Activated B cell treated with CpG ODN at 0.5 μM for 24 hours (primary cell): Measurements from ENCODE around the gene ASB4. TPM values are rescaled to one million over a fixed set of nuclear protein-coding genes. Genes with fewer than 3 reads are reported as not detected.

Source experiments
- ATAC-seq: fragments of 200-7000 bp; cut with Tn5 transposase; one replicate; pipeline ENCODE4 v1.10.0; 2021; ENCODE audit warnings: low read depth, mild to moderate bottlenecking, moderate library complexity
- CTCF ChIA-PET: fragments of 350-600 bp; sonication (Branson Sonifier 250); formaldehyde crosslinking; loops from one replicate; lab custom pipeline; 2021; ENCODE audit warnings: antibody characterized with exemption; lab: Charles Lee
- POLR2A ChIA-PET: fragments of 350-600 bp; sonication (Branson Sonifier 250); formaldehyde crosslinking; loops from one replicate; lab custom pipeline; 2021; ENCODE audit warnings: antibody characterized with exemption; lab: Charles Lee
- DNase-seq: peaks from one replicate; pipeline ENCODE4 v3.0.0; 2022
- H3K27ac Mint-ChIP-seq: one replicate; pipeline ENCODE4 v1.8.0; 2020; ENCODE audit warnings: mixed read lengths
- H3K27me3 Mint-ChIP-seq: one replicate; pipeline ENCODE4 v1.8.0; 2021; ENCODE audit warnings: mixed read lengths
- H3K36me3 Mint-ChIP-seq: one replicate; pipeline ENCODE4 v1.8.0; 2021; ENCODE audit warnings: low read depth, mixed read lengths
- H3K4me1 Mint-ChIP-seq: one replicate; pipeline ENCODE4 v1.8.0; 2021; ENCODE audit warnings: mixed read lengths
- H3K4me3 Mint-ChIP-seq: one replicate; pipeline ENCODE4 v1.8.0; 2020; ENCODE audit warnings: mild to moderate bottlenecking, mixed read lengths
- H3K9me3 Mint-ChIP-seq: one replicate; pipeline ENCODE4 v1.8.0; 2020; ENCODE audit warnings: mixed read lengths
- intact Hi-C: fragments of 100-400 bp; cut with micrococcal nuclease; formaldehyde crosslinking; loops from one replicate; pipeline ENCODE4 v1.15.1; 2024
- total RNA-seq: library from RNA; stranded (reverse); gene quantifications from 2 replicates; pipeline ENCODE4 v1.2.3, GENCODE V29; 2022
- TF ChIP-seq, protein P1 (sequence below): fragments of 200-600 bp; IDR thresholded peaks from one replicate; pipeline ENCODE4 v1.8.0; 2022; ENCODE audit warnings: antibody characterized with exemption, mild to moderate bottlenecking

ASB4 gene, protein sequence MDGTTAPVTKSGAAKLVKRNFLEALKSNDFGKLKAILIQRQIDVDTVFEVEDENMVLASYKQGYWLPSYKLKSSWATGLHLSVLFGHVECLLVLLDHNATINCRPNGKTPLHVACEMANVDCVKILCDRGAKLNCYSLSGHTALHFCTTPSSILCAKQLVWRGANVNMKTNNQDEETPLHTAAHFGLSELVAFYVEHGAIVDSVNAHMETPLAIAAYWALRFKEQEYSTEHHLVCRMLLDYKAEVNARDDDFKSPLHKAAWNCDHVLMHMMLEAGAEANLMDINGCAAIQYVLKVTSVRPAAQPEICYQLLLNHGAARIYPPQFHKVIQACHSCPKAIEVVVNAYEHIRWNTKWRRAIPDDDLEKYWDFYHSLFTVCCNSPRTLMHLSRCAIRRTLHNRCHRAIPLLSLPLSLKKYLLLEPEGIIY
- total RNA-seq: not detected in 2 replicates

DNA sequence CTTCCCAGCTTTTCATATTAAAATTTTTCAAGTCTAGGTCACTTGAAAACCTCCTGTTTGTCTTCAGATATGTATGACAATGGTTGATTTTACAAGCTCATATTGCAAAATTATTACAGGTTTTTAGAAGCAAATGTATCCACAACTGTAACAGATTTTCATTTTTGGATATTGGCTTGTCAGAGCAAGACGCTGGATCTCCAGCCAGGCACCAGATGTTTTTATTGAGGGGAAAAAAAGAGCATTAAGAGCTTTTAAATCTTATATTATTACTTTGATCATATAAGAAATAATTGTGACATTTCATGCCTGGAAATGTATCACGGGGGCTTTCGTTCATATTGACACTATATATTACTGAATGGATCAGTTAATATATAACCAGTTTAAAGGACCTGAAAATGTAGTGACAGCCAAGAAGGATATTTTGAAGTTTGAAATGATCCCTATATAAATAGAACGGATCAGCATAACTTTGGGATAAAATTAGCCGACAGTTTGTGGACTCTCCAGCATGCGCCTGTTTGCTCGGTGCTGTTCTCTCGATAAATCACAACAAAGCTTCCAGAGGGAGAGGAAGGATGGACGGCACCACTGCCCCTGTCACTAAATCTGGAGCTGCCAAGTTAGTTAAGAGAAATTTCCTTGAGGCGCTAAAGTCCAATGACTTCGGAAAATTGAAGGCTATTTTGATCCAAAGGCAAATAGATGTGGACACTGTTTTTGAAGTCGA is at the start of gene ASB4:
Gene ASB4, plus strand, starts transcription at position 553 of the 733 bp plus-strand sequence. Its CDS starts 29 bp downstream, at position 582.
- intact Hi-C loops: no loop called here
- POLR2A ChIA-PET: no interaction called here

DNA sequence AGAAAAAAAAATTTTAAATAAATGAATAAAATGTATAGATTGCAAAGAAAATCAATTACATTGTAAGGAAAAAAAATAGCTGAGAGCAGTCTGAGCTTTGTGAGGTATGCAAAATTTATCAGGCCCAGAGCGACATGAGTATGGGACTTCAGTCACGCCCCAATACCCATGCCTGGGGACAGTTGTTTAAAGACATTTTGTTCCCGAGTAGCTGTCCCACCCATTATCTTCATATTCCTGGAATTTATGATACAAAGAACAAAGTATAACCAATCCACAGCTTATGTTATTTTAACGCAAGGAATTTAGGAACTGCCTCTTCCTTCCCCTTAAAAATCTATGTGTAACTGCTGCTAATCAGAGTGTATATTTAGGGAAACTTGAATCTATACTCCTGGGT is 49.3 kb upstream of the ASB4 start:
- ChIA-PET POLR2A (no interaction called here), CTCF (no interaction called here)
- peaks cover 4% of the 10 kb centered on the region for H3K27me3 Mint-ChIP-seq
- H3K27ac Mint-ChIP-seq: no peak overlapping the region
- peaks cover 20% of the 10 kb centered on the region for H3K4me1 Mint-ChIP-seq
- no peak overlapping the region for H3K4me3 Mint-ChIP-seq
- TF ChIP-seq, protein P1, sequence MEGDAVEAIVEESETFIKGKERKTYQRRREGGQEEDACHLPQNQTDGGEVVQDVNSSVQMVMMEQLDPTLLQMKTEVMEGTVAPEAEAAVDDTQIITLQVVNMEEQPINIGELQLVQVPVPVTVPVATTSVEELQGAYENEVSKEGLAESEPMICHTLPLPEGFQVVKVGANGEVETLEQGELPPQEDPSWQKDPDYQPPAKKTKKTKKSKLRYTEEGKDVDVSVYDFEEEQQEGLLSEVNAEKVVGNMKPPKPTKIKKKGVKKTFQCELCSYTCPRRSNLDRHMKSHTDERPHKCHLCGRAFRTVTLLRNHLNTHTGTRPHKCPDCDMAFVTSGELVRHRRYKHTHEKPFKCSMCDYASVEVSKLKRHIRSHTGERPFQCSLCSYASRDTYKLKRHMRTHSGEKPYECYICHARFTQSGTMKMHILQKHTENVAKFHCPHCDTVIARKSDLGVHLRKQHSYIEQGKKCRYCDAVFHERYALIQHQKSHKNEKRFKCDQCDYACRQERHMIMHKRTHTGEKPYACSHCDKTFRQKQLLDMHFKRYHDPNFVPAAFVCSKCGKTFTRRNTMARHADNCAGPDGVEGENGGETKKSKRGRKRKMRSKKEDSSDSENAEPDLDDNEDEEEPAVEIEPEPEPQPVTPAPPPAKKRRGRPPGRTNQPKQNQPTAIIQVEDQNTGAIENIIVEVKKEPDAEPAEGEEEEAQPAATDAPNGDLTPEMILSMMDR: no peak
- ATAC-seq (no peak), DNase-seq (no peak)
- H3K36me3 Mint-ChIP-seq: no peaks in the 10 kb centered on the region
- no peaks in the 10 kb centered on the region for H3K9me3 Mint-ChIP-seq
- intact Hi-C loops: loop anchor here (10.0 kb wide), 1 partner anchor 922 kb away; no protein-coding TSS in a partner anchor

More for the DNA sequence above, at the start of gene ASB4:
- Mint-ChIP-seq H3K36me3 (no peaks in the 10 kb centered on the region), H3K27ac (no peak within 1 kb of the TSS), H3K9me3 (no peaks in the 10 kb centered on the region), H3K4me3 (no peak within 1 kb of the TSS), H3K27me3 (peaks cover 2% of the 10 kb centered on the region), H3K4me1 (no peaks in the 10 kb centered on the region)
- CTCF ChIA-PET: interaction anchor here (1.0 to 1.5 kb wide), 2 partner anchors 9 to 11 kb away, joined by 3 to 5 read pairs; no protein-coding TSS in a partner anchor
- ATAC-seq (no peak), DNase-seq (no peak)
- TF ChIP-seq, protein P1: no peak

DNA sequence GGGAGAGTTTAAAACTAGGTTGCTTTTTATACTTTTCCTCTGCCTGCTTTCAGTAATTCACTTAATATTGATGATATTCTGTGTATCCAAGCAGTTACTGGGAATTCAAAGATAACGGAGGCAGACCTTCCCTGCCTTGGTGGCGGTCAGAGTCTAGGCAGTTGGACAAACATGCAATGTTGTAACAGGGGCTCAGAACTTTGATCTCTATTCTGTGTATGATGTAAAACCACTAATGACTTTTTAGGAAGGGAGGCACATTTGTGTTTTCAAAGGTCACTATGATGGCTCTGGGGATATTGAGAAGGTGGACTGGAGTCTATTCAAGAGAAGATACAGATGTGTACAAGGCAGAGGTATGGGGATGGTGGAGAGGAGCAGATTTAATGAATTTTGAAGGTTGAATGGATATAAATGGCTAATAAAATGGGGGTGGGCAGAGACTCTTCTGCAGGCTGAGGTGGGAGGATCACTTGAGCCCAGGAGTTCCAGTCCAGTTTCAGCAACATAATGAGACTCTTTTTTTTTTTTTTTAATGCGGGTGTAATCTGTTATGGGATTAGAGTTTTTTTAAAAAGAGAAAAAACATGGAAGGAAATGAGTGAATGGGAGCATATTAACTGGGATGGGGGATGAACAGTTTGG is 45.2 kb upstream of the ASB4 start:
- TF ChIP-seq, protein P1: no peak
- H3K4me1 Mint-ChIP-seq: peaks cover 4% of the 10 kb centered on the region
- no peaks in the 10 kb centered on the region for H3K9me3 Mint-ChIP-seq
- ATAC-seq: no peak
- CTCF ChIA-PET: no interaction called here
- POLR2A ChIA-PET: interaction anchor here (0.8 to 1.1 kb wide), 2 partner anchors 11 to 331 kb away, joined by 4 read pairs; no protein-coding TSS in a partner anchor
- H3K4me3 Mint-ChIP-seq: no peak overlapping the region
- peaks cover 10% of the 10 kb centered on the region for H3K27me3 Mint-ChIP-seq
- H3K36me3 Mint-ChIP-seq: no peaks in the 10 kb centered on the region
- H3K27ac Mint-ChIP-seq: no peak overlapping the region
- intact Hi-C loops: no loop called here
- DNase-seq: no peak

DNA sequence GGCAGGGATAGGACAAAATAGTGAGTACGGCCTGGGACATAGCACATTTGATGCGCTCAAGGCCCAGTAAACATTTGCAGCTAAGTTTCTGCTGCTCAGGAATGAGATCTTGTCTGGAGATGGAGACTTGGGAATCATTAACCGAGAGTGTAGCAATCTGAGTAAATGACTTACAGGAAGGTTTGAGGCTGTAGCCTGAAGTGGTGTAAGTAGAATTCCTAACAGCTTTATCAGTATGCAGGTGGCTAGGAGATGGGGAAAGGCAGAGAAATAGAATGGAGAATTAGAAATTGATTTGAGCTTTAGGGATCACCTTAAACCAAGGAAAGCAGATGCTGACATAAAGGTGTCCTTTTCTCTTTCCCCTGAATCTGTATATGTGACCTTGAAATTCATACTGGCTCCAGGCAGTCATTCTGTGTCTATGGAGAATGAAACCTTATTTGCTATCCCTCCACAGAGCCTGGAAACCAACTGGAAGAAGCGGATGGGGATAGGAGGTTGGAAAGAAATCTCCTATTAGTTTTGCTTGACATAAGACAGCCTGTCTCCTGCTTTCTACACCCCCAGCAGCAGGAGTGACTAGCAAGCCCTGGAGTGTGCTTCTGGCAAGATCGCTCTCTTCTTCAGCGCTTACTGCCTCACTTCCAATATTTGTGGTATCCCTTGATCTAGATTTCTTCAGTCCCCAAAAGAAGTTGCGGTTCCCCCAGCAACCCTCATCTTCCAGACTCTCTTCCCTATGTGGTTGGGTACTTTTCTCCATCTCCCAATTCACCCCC is 44.5 kb upstream of the ASB4 start:
- ATAC-seq (no peak), DNase-seq (no peak)
- TF ChIP-seq, protein P1: no peak
- intact Hi-C loops: no loop called here
- Mint-ChIP-seq H3K36me3 (no peaks in the 10 kb centered on the region), H3K4me1 (peaks cover 3% of the 10 kb centered on the region), H3K9me3 (no peaks in the 10 kb centered on the region), H3K27ac (no peak overlapping the region), H3K27me3 (peaks cover 10% of the 10 kb centered on the region), H3K4me3 (no peak overlapping the region)
- ChIA-PET CTCF (no interaction called here), POLR2A (interaction anchor here (0.8 kb wide), 1 partner anchor 330 kb away, joined by 4 read pairs; no protein-coding TSS in a partner anchor)
